ENCODE measurements around the gene LNPEP.
A peak's percentile ranks its signal among the peaks of the same experiment; 100 is the strongest.

Gene LNPEP

DNA sequence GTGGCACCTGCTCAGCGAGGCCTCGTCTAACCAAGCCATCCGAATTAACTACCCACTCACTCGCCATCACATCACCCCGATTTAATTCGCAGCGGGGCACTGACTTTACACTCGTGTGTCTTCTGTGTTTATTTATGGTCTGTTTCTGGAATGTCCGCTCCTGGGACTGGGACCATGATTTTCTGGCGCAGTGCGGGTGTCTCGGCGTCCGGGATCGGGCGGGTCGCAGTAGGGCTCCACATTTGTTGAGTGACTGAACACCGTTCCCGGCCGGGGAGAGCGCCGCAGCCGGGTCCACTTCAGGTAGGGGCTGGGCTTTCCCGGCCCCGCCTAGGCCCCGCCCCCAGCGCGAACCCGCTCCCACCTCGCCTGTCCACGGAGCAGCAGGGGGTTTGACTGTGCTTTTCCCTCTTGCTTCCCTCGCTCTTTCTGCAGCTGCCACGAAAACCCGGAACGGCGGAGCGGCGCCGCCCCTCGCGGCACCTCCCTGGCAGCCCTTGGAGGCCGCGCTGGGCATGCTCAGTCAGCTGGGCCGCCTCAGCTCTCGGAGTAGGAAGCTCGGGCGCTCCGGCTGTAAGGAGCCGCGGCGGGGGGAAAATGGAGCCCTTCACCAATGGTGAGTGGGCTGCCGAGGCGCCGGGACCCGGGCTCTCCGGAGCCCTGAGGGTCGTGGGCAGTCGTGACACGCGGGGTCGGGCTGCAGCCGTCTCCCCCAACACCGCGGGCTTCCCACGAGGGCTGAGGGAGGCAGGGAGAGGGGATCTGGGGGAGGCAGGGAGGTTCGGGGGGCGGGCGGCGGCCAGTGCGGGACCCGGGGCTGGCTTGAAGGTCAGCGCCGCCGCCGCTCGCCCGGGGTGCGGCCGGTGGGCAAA lies at the start of gene LNPEP:
Gene LNPEP (plus strand): TSS at position 522 of the 872 bp plus-strand sequence. CDS start 76 bp downstream, at position 598.
- DNase-seq = peak; percentile 81 to 87 (median 84)

DNA sequence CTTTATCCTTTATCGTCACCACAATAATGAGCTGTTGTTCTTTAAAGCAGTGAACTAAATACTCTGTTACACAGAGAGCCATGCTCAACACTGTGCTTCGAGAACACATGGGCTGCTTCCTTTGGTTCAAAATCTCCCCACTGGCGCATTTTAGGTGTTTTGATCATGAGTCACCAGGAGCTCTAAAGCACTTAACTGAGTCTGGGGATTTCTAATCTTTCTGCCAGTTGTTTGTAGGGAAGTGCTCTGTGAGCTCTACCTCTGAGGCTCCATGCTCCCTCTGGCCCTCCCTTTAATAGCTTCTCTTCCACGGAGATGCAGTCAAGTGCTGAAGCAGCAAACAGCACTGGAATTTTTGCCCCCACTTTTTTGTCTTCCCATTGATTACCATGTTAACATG lies 42.5 kb upstream of the LNPEP start:
- no peak for DNase-seq

DNA sequence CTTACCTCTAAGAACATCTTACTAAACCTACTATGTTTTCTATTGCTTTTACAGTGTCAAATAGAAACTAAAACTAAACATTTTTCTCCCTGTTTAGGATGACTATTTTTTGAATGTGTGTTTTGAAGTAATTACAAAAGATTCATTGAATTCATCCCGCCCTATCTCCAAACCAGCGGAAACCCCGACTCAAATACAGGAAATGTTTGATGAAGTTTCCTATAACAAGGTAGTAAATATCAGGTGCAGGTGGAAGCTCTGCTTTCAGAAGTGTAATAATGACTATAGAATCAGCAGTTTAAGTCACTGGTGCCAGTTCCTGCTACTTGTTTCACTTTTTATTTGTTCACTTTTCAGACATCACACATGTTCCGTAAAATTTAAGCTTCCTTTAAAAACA lies 39.6 kb upstream of the LNPEP start:
- DNase-seq = no peak

DNA sequence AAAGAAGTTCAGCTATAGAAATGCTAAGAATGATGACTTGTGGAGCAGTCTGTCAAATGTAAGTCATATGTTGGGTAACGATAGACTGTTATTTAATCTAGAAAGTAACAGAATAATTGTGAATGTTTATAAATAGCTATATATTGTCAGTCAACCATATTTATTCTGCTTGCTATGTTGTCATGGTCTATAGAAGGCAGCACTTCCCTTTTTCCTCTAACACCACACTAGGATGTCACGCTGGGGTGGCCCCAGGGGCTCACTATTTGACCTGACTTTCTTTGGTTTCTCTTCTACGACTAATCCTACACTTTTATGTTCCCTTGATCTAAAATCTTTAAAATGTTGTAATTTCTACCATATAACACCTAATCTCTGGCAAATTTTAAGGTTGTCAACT lies 39.1 kb upstream of the LNPEP start:
- DNase-seq = no peak

DNA sequence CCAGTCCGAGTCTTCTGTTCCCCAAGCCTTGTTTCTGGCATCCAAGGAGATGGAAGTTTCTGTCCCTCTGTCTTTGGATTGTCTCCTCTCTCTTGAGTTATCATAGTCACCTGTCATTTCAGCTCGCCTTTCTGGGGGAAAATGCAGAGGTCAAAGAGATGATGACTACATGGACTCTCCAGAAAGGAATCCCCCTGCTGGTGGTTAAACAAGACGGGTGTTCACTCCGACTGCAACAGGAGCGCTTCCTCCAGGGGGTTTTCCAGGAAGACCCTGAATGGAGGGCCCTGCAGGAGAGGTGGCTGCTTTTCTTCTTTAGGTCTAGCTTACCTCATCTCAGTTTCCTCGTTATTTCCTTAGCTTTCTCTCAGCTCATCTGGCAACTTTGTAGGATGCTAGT lies 34.5 kb upstream of the LNPEP start:
- no peak for DNase-seq

DNA sequence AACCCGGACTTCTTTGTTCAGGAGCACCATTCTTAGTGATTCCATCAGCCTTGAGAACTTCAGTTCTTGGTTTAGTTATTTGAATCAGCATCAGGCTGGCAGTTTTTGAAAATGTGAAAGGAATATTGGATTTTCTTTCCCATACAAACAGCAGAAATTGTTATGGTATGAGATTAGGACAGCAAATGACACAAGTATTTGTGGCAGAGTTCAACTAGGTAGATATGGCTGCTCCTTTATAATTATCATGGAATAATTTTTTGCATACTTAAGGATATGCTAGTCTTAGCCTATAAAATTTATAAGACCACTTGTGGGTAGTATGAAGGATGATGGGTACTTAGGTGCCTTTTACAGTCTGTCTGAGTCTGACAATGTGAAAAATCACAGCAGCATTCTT lies 34.0 kb upstream of the LNPEP start:
- DNase-seq = no peak

DNA sequence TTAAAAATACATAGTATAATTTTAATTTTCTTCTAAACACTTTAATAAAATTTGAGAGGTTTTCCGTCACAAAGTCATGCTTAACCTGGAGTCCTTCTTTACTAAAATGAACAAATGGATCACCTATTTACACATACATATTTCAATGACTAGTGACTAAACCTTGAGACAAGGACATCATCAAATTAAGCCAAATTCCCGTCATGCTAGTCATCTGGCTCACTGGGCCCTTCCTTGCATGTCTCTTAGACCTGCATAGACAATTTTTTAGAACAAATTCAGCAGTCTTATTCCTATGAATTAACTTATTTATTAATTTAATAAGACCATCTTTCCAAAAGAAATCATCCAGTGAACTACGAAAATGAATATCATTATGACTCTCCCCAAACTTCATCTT lies 33.0 kb upstream of the LNPEP start:
- no peak for DNase-seq

DNA sequence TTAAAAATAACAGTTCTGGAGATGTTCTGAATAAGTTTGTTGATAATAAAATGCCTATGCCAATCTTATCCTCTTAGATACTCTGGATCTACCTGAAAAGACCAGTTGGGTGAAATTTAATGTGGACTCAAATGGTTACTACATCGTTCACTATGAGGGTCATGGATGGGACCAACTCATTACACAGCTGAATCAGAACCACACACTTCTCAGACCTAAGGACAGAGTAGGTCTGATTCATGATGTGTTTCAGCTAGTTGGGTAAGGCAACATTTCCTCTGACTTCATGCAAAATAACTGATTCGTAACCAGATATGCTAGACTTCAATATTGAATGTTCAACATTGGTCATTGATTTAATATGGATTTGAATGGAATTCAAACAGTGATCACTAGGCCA lies 32.6 kb upstream of the LNPEP start:
- no peak for DNase-seq

DNA sequence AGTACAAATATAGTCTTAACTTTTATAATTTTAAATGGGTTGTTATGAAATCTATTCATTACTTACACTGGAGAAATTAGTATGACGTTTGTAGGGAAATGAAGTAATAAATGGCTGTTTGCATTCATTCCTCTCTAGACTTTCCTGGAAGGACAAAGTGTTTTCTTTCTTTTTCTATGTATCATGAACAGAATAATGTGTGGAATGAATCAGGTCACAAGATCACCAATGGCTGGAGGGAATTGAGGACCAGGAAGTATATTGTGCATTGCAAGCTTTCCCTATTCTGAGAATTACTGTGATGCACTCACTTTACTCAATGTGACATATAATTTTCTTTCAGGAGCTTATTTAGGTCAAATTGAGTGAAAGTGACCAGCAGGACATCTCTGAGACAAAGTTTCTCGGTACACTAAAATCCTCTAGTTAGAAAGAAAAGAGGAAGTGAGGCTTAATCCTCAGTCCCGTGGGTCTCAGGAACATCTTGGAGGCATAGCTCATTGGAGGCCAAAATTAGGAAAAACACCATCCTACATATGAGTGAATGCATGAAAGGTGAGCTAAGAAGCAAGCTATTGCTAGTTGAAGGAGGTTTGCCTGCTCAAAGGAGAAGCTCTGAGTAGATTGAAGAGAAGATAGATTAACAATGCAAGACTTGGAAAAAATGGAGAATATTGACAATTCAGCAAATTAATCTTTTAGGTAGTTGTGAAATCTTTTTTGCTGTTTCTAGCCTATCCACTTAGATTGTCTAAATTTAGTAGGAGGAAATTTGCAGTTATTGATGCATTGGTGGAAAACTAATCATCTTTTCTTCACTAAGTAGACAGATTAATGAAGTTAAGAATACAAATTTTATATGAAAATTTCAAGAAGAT lies 31.6 kb upstream of the LNPEP start:
- DNase-seq = no peak

DNA sequence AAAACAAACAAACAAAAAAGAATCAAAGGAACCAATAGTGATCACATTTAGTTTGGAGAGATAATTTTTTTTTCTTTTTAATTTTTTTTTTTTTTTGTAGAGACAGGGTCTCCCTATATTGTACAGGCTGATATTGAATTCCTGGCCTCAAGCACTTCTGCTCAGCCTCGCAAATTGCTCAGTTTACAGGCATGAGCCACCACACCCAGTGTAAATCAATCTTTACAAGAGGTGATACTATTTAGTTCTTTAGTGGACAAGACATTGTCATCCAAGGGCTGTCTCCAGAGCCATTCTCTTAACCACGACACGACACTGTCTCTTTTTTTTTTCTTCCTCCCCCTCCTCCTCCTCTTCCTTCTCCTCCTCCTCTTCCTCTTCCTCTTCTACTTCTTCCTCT lies 30.0 kb upstream of the LNPEP start:
- DNase-seq = no peak

DNA sequence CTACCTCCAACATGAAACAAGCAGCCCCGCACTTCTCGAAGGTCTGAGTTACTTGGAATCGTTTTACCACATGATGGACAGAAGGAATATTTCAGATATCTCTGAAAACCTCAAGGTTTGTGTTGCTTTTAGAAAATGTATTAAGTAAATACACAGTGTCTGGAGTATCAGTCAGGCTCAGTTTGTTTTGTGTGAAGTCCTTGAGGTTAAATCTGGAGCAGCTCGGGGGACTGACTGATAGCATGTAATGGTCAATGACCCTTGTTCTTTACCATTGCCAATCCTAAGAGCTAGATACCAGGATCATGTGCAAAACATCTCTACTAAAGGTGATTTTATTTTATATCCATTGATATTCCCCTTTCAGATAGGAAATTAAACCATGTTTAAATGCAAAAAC lies 26.9 kb upstream of the LNPEP start:
- DNase-seq = no peak

DNA sequence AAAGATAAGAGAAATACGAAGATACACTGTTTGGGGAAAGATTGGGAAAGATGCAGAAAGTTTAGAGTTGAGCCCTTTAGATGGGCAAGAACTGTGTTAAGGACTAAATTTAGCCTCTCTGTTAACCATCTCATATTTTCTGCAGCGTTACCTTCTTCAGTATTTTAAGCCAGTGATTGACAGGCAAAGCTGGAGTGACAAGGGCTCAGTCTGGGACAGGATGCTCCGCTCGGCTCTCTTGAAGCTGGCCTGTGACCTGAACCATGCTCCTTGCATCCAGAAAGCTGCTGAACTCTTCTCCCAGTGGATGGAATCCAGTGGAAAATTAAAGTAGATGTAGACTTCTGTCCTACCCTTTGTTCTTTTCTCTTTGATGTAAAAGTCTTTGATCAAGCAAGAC lies 26.4 kb upstream of the LNPEP start:
- DNase-seq = no peak

DNA sequence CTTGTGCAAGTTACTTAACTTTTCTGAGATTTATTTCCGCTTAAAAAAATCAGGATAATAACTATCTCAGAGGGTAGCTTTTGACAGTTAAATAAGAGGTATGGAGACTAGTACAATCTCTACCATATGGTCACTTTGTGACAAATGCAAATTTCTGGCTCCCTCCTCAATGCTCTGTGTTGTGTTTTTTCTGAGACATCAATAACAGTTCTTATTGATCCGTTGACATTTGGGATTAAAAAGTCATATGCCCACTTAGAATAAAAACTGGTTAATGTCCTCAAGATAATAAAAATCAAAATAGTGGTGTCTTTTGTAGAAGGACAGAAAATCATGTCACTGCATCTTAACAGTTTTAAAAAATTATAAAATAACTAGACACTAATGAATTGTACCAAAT lies 24.7 kb upstream of the LNPEP start:
- no peak for DNase-seq

DNA sequence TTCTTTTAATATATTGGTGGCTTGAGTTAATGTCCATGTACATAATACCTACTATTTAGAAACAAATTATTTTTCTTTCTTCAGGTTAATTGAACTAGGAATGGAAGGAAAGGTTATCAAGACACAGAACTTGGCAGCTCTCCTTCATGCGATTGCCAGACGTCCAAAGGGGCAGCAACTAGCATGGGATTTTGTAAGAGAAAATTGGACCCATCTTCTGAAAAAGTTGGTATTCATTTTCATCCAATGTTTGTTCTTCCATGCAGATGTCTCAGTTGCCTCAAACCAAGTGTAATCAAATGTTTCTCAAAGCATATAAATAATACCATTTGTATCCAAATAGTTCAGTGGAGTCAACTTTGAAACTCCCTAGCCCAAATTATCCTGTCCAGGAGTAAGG lies 22.6 kb upstream of the LNPEP start:
- DNase-seq = no peak

DNA sequence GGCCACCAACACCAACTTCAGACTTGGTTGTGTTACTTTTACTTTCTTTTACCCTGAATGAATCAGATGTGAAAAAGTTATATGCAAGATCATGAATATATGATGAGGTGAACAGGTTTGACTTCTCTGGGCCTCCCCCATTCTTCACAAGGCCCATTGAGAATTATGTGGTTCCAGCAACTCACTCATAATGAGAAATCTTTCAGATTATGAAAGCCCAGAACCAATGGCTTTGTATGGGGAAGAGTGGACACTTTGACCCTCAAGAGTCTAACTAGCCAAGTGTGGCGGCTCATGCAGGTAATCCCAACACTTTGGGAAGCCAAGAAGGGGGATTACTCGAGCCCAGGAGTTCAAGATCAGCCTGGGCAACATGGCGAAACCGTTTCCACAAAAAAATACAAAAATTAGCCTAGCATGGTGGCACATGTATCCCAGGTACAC lies 16.1 kb upstream of the LNPEP start:
- DNase-seq = no peak

DNA sequence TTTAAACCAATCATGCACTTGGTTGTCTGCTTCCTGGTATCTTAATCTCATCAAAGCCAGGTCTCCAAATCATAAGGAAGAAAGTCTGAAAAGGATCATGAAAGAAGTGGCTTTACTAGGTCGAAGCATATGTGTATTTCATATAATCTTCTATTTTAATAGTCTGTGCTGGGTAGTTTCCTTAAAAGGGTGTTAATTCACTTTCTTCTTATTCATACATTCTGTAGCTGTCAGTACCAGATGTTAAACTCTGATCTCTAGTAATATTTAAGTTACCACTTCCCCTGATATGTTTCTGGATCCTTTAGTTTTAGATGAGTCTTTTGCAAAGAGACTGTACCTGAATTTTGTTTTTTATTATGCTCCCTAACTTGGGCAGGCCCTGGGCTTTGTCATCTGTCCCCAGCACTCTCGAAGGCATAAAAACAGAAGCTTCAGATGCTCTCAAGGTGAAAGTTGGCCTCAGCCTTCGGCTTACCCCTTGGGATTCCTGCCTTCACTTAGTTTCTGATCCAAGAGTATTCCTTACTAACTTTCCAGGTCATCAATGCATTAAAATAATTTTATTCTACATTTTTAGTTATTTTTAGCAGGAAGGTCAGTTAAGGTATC lies 15.0 kb upstream of the LNPEP start:
- DNase-seq = no peak

DNA sequence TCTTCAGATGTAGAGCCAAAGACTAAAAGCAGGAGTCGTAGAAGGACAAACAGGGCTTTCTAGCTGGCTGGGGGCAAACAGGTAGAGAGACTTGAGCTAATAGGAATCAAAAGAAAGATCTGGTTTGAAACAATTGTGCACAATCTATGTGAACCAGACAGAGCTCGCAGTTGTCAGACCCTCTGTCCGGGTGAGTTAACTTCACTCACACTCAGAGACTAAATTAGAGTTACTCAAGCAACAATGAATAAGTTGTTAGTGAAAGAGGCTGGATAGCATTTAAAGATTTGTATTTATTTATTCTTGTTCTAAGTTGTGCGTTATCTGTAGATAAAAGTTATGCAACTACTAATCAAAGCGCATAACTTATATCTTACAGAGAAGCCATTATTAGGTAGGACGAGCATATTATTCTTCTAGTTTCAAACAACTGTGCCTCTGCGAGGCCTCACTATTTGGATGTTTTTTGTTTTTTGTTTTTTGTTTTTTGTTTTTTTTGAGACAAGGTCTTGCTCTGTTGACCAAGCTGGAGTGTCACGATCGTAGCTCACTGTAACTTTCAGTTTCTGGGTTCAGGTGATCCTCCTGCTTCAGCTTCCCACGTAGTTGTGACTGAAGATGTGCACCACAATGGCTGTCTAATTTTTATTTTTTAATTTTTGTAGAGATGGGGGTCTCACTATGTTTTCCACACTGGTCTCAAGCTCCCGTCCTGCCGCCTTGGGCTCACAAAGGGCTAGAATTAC lies 13.2 kb upstream of the LNPEP start:
- no peak for DNase-seq

DNA sequence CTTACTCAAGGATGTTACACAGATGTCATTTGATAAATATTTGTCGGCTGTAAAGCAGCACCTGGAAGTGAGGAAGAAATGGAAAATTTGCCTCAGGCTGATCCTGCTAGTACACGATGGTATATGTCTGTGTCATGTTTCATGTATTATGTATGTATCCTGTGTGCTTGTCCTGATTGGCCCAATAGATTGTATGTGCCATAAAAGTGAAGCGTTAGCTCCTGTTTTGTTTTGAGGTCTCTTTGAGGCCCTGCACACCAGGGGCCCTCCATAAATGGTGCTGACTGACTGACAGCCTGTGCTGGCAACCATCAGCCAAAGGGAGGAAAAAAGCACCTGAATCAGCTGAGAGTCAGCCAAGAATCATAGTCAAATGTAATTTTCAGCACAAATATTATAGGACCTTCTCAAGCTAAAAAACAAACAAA lies 11.8 kb upstream of the LNPEP start:
- DNase-seq = no peak

DNA sequence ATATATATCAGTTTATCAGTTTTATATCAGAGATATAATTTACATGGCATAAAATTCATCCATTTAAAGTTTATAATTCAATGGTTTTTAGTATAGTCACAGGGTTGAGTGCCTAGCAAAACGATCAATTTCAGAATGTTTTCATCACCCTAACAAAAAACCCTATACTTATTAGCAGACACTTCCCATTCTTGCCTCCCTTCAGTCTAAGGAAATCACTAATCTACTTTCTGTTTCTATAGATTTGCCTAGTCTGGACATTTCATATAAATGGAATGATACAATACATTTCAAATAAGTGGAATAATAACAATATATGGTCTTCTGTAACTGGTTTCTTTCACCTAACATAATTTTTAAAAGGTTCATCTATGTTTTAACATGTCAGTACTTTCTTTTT lies 9.6 kb upstream of the LNPEP start:
- DNase-seq = no peak

DNA sequence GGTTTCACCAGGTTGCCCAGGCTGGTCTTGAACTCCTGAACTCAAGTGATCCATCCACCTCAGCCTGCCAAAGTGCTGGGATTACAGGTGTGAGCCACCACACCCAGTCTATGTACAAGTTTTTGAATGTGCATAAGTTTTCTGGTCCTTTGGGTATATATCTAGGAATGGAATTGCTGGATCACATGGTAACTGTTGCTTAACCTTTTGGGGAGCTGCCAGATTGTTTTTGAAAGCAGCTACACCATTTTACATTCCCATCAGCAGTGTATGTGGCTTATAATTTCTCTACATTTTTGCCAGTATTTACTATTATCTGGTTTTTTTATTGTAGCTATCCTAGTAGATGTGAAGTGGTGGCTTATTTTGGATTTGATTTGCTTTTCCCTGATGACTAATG lies 8.9 kb upstream of the LNPEP start:
- DNase-seq = no peak

DNA sequence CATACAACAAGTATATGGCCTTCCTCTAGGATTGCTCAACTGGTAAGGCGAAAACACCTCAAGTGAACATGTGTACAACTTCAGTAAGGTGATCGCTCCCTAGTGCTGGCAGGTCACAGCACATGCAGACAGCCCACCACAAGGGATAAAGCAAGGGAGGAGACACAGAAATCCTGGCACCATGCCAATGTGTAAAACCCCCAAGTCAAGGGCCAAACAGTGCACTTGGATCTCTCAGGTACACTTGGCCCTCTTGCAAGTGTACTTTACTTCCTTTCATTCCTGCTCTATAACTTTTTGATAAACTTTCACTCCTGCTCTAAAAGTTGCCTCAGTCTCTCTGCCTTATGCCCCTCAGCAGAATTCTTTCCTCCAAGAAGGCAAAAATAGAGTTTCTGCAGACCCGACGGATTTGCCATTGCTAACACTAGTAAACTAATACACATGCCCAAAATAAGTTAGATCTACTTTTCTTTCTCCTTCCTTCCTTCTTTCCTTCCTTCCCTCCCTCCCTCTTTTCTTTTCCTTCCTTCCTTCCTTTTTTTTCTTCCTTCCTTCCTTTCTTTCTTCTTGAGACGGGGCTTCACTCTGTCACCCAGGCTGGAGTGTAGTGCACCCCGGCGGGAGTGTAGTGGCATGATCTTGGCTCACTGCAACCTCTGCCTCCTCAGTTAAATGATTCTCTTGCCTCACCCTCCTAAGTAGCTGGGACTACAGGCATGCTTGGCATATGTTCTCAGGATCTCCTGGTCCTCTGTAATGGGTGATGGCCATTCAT lies 6.8 kb upstream of the LNPEP start:
- no peak for DNase-seq

DNA sequence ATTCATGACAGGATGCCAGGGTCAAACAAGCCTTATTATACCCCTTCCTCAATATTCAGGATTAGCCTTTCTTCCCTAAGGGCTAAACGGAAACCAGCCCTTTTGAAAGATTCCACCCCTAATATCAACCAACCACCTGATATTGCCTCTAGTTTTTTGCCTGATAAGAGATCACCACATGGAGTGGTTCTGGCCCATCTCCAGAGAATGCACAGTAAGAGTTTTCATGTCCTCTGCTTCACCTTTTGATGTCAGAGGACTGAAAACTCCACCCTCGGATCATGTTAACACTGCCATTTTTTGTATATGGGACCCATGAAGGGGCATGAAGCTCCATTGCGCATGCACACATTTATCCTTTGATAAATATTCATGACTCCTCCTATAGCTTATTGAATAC lies 5.8 kb upstream of the LNPEP start:
- DNase-seq = no peak
